Lower lobe of right lung (tissue), 2 donors: ENCODE data around the gene ZMYM4. TPM values are rescaled to one million over a fixed set of nuclear protein-coding genes. Genes with fewer than 3 reads are reported as not detected.
"Not testable (repeated sequence)": the region's sequence is repeated elsewhere in the genome, so short reads cannot be mapped to it uniquely, and the experiment has no call there.

Source experiments
- ATAC-seq, 2 donors: fragments of 200-7000 bp; cut with Tn5 transposase; one replicate each; pipeline ENCODE4 v1.9.1; 2020 to 2022; ENCODE audit warnings: mild to moderate bottlenecking in 2 of 2, moderate library complexity in 2 of 2
- DNase-seq: peaks from one replicate; pipeline ENCODE4 v3.0.0-alpha.2; 2020
- H3K27ac ChIP-seq: fragments of 200-600 bp; one replicate; pipeline ENCODE4 v1.8.0; 2022
- H3K27me3 ChIP-seq: fragments of 200-600 bp; one replicate; pipeline ENCODE4 v1.8.0; 2022; ENCODE audit warnings: low read depth
- H3K36me3 ChIP-seq: fragments of 200-600 bp; one replicate; pipeline ENCODE4 v1.8.0; 2022; ENCODE audit warnings: mild to moderate bottlenecking
- H3K4me1 ChIP-seq: fragments of 200-600 bp; one replicate; pipeline ENCODE4 v1.8.0; 2022
- H3K4me3 ChIP-seq: fragments of 200-600 bp; one replicate; pipeline ENCODE4 v1.8.0; 2022; ENCODE audit warnings: mild to moderate bottlenecking
- H3K9me3 ChIP-seq: fragments of 200-600 bp; one replicate; pipeline ENCODE4 v1.8.0; 2022
- CTCF ChIP-seq: fragments of 200-600 bp; IDR thresholded peaks from one replicate; pipeline ENCODE4 v1.8.0; 2022; ENCODE audit warnings: antibody characterized with exemption, mild to moderate bottlenecking
- intact Hi-C: fragments of 100-400 bp; cut with DNase I; formaldehyde crosslinking; loops from one replicate; pipeline ENCODE4 v1.11.0; 2022
- total RNA-seq: library from RNA; stranded (reverse); fragmentation: NEBNext Ultra II Directional; extraction: Animal tissue kit (Norgen Biotek cat#: 25700); gene quantifications from one replicate; pipeline ENCODE4 v1.2.1, GENCODE V29; 2021
- donor health status: DM: no; HTN: yes; CAD: no; lungs with severe emphysema.

Gene ZMYM4
- total RNA-seq, 1 donor from 2014 or later, result 48.4 TPM

DNA sequence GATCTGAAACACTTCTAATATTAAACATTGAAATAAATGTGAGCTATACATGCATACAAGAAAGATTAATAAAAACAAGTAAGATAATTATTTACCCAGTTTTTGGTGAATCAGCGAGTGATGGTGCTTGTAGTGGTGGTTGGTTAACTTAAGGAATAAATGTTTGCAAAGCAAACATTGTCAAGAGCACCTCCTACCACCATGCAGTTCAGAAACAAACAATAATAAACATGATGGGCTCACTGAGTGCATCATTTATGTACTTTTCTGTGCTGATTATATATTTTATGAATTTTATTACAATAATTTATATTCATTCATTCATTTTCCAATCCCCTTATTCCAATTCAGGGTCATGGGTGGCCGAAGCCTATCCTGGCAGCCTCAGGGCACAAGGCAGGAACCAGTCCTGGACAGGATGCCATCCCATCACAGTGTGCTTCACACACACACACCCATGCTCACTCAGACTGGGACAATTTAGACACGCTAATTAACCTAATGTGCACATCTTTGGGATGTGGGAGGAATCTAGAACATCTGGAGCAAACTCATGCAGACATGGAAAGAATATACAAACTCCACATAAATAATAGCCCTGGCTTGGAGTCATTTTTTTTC, 57.8 kb downstream of the ZMYM4 start:
- intact Hi-C loops, result no loop called here
- Histone ChIP-seq H3K27ac (no peak overlapping the region), H3K4me1 (peaks cover 15% of the 10 kb centered on the region), H3K9me3 (no peaks in the 10 kb centered on the region), H3K36me3 (peaks cover 14% of the 10 kb centered on the region), H3K4me3 (no peak overlapping the region), H3K27me3 (no peaks in the 10 kb centered on the region)
- TF ChIP-seq CTCF, result no peak
- ATAC-seq, result no peak
- no peak for DNase-seq

- ATAC-seq, intact Hi-C loops, H3K9me3 ChIP-seq, H3K4me3 ChIP-seq, H3K27ac ChIP-seq, H3K27me3 ChIP-seq, H3K4me1 ChIP-seq, DNase-seq: not testable (repeated sequence)
- peaks cover 11% of the 10 kb centered on the region for H3K36me3 ChIP-seq
Observed at GRCh38 chr1:35331618-35332017, 63.1 kb downstream of the ZMYM4 start.

DNA sequence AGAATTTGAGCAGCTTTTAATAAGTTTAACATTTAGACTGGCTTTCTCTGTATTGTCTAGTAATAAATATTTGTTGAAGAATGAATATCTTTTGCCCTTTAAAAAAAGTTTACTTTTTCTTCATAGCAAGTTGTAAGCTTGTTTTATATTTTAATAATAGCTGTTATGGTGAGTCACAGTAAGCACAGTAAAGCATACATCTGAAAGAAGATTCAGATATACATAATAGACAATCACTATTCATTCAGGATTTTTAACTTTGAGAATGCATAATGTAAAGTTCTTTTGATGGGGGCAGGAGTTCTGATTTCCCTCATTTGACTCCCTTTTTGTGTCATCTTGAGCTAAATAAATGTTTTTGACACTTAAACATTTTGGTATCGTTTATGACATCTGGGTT, 66.0 kb downstream of the ZMYM4 start:
- Histone ChIP-seq H3K4me3 (no peak overlapping the region), H3K9me3 (no peaks in the 10 kb centered on the region), H3K27me3 (no peaks in the 10 kb centered on the region), H3K27ac (no peak overlapping the region), H3K4me1 (no peaks in the 10 kb centered on the region), H3K36me3 (no peaks in the 10 kb centered on the region)
- no peak for TF ChIP-seq CTCF
- intact Hi-C loops, result no loop called here
- no peak for ATAC-seq
- DNase-seq, result no peak

- ATAC-seq, result no peak
- Histone ChIP-seq H3K27me3 (no peaks in the 10 kb centered on the region), H3K9me3 (no peaks in the 10 kb centered on the region), H3K36me3 (no peaks in the 10 kb centered on the region), H3K4me3 (no peak overlapping the region), H3K4me1 (peaks cover 5% of the 10 kb centered on the region), H3K27ac (no peak overlapping the region)
- intact Hi-C loops, result no loop called here
- DNase-seq, result no peak
- no peak for TF ChIP-seq CTCF
Observed at GRCh38 chr1:35340519-35340918, 72.0 kb downstream of the ZMYM4 start.

GRCh38 chr1:35345439-35345981, 77.0 kb downstream of the ZMYM4 start:
- Histone ChIP-seq H3K4me1 (peaks cover 16% of the 10 kb centered on the region), H3K27ac (peak overlapping the region; percentile 63), H3K27me3 (no peaks in the 10 kb centered on the region), H3K9me3 (no peaks in the 10 kb centered on the region), H3K4me3 (peak overlapping the region; percentile 36), H3K36me3 (no peaks in the 10 kb centered on the region)
- TF ChIP-seq CTCF, result peak; percentile 35
- peak; percentile 87 to 92 for ATAC-seq
- peak; percentile 71 for DNase-seq
- intact Hi-C loops, result no loop called here

DNA sequence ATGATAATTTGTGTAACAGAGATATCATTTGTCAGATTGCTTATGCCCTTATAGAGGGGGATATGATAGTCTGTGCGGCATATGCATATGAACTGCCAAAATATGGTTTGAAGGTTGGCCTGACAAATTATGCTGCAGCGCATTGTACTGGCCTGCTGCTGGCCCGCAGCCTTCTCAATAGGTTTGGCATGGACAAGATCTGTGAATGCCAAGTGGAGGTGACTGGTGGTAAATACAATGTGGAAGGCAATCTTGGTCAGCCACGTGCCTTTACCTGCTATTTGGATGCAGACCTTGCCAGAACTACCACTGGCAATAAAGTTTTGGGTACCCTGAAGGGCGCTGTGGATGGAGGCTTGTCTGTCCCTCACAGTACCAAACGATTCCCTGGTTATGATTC, 82.4 kb downstream of the ZMYM4 start:
- Histone ChIP-seq H3K9me3 (no peaks in the 10 kb centered on the region), H3K36me3 (no peaks in the 10 kb centered on the region), H3K4me3 (no peak overlapping the region), H3K4me1 (peaks cover 11% of the 10 kb centered on the region), H3K27me3 (no peaks in the 10 kb centered on the region), H3K27ac (no peak overlapping the region)
- no peak for TF ChIP-seq CTCF
- ATAC-seq, result no peak
- intact Hi-C loops, result no loop called here
- DNase-seq, result no peak
